ENCODE measurements around the gene NUDT5.

The NUDT5 gene

GRCh38 chr10:12208460-12208859, 12.8 kb upstream of the NUDT5 start:
- no peak for DNase-seq
- in situ Hi-C loops (cut with MboI; ENCODE audit: low pct_unique_long_range_greater_than_20kb, low sequenced_read_pairs): no loop called here

- in situ Hi-C loops (cut with MboI; ENCODE audit: low pct_unique_long_range_greater_than_20kb, low sequenced_read_pairs): no loop called here
- DNase-seq: no peak
Observed at GRCh38 chr10:12207114-12207513, 11.4 kb upstream of the NUDT5 start.

GRCh38 chr10:12205082-12205481, 9.4 kb upstream of the NUDT5 start:
- DNase-seq: no peak
- in situ Hi-C loops (cut with MboI; ENCODE audit: low pct_unique_long_range_greater_than_20kb, low sequenced_read_pairs): no loop called here

- in situ Hi-C loops (cut with MboI; ENCODE audit: low pct_unique_long_range_greater_than_20kb, low sequenced_read_pairs): no loop called here
- DNase-seq: no peak
Observed at GRCh38 chr10:12202226-12202625, 6.5 kb upstream of the NUDT5 start.

- DNase-seq: no peak
- in situ Hi-C loops (cut with MboI; ENCODE audit: low pct_unique_long_range_greater_than_20kb, low sequenced_read_pairs): no loop called here
Observed at GRCh38 chr10:12201543-12201942, 5.9 kb upstream of the NUDT5 start.

- DNase-seq: no peak
- in situ Hi-C loops (cut with MboI; ENCODE audit: low pct_unique_long_range_greater_than_20kb, low sequenced_read_pairs): no loop called here
Observed at GRCh38 chr10:12200850-12201249, 5.2 kb upstream of the NUDT5 start.

GRCh38 chr10:12198156-12198555, 2.5 kb upstream of the NUDT5 start:
- in situ Hi-C loops (cut with MboI; ENCODE audit: low pct_unique_long_range_greater_than_20kb, low sequenced_read_pairs): no loop called here
- no peak for DNase-seq

- DNase-seq: no peak
Observed at GRCh38 chr10:12196531-12197211, 980 bp upstream of the NUDT5 start.

GRCh38 chr10:12195281-12195602, 449 bp downstream of the NUDT5 start:
- no peak for DNase-seq
- in situ Hi-C loops (cut with MboI; ENCODE audit: low pct_unique_long_range_greater_than_20kb, low sequenced_read_pairs): no loop called here

More at GRCh38 chr10:12196531-12197211, 980 bp upstream of the NUDT5 start:
- in situ Hi-C loops (cut with MboI; ENCODE audit: low pct_unique_long_range_greater_than_20kb, low sequenced_read_pairs): no loop called here

- in situ Hi-C loops (cut with MboI; ENCODE audit: low pct_unique_long_range_greater_than_20kb, low sequenced_read_pairs): no loop called here
- DNase-seq: peak; percentile 63
Observed at GRCh38 chr10:12194752-12195271, 879 bp downstream of the NUDT5 start.

GRCh38 chr10:12193193-12193592, 2.5 kb downstream of the NUDT5 start:
- in situ Hi-C loops (cut with MboI; ENCODE audit: low pct_unique_long_range_greater_than_20kb, low sequenced_read_pairs): no loop called here
- DNase-seq: no peak

GRCh38 chr10:12191715-12192114, 4.0 kb downstream of the NUDT5 start:
- in situ Hi-C loops (cut with MboI; ENCODE audit: low pct_unique_long_range_greater_than_20kb, low sequenced_read_pairs): no loop called here
- no peak for DNase-seq

GRCh38 chr10:12189426-12189825, 6.3 kb downstream of the NUDT5 start:
- no peak for DNase-seq
- in situ Hi-C loops (cut with MboI; ENCODE audit: low pct_unique_long_range_greater_than_20kb, low sequenced_read_pairs): no loop called here

- DNase-seq: no peak
- in situ Hi-C loops (cut with MboI; ENCODE audit: low pct_unique_long_range_greater_than_20kb, low sequenced_read_pairs): no loop called here
Observed at GRCh38 chr10:12188656-12189055, 7.0 kb downstream of the NUDT5 start.

- in situ Hi-C loops (cut with MboI; ENCODE audit: low pct_unique_long_range_greater_than_20kb, low sequenced_read_pairs): no loop called here
- DNase-seq: no peak
Observed at GRCh38 chr10:12187321-12187905, 8.3 kb downstream of the NUDT5 start.

- in situ Hi-C loops (cut with MboI; ENCODE audit: low pct_unique_long_range_greater_than_20kb, low sequenced_read_pairs): no loop called here
- peak; percentile 55 for DNase-seq
Observed at GRCh38 chr10:12186323-12186722, 9.4 kb downstream of the NUDT5 start.

GRCh38 chr10:12184165-12184564, 11.5 kb downstream of the NUDT5 start:
- in situ Hi-C loops (cut with MboI; ENCODE audit: low pct_unique_long_range_greater_than_20kb, low sequenced_read_pairs): no loop called here
- no peak for DNase-seq

GRCh38 chr10:12181065-12181775, 14.5 kb downstream of the NUDT5 start:
- peak; percentile 96 for DNase-seq
- in situ Hi-C loops (cut with MboI; ENCODE audit: low pct_unique_long_range_greater_than_20kb, low sequenced_read_pairs): no loop called here

- in situ Hi-C loops (cut with MboI; ENCODE audit: low pct_unique_long_range_greater_than_20kb, low sequenced_read_pairs): no loop called here
- DNase-seq: no peak
Observed at GRCh38 chr10:12180221-12180974, 15.3 kb downstream of the NUDT5 start.

All from KBM-7 (cell line).